GM18520 (cell line): ENCODE data around the gene CLMP.
A peak's percentile ranks its signal among the peaks of the same experiment; 100 is the strongest.

Experiments used
- ATAC-seq: cut with Tn5 transposase; IDR thresholded peaks from one replicate; pipeline ENCODE4 v1.9.1; 2021; ENCODE audit not compliant: unreplicated experiment

CLMP gene, protein sequence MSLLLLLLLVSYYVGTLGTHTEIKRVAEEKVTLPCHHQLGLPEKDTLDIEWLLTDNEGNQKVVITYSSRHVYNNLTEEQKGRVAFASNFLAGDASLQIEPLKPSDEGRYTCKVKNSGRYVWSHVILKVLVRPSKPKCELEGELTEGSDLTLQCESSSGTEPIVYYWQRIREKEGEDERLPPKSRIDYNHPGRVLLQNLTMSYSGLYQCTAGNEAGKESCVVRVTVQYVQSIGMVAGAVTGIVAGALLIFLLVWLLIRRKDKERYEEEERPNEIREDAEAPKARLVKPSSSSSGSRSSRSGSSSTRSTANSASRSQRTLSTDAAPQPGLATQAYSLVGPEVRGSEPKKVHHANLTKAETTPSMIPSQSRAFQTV

DNA sequence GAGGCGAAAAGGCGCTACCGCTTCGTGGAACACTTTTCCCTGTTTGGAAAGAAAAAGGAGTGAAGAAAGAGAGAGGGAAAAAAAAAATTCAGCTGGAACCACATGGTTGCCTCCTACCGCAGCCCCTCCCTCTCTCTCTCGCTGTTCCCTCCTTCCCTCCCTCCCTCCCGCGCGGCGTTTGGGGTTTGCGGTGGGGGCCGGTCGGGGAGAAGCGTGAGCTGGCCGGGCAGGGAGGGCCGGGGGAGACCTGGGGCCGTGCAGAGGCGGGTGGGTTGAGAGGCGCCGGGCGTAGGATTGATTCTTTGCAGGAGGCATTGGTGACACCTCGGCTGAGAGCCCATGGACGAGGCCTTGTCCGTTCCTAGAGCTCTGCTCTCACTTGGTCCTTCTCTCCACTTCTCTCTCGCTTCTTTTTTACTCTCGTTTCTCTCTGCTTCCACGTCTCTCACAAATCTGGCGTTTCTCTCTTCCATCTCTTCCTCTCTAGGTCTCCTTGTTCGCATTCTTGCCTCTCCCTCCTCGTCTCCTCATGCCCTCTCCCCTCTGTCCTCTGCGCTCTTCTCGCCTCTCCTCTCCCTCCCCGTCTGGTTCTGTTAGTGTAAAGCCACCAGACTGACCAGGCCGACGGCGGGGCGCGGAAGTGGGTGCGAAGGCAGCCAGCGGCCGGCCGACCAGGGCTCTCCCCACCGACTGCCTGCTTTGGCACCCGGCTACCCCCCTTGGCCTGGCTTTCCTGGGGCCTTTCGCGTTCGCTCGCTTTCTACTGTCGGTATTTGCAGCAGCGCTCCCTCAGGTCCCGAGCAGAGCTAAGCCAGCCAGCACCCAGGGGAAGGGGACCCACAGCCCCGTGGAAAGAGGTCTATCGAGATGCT, at the start of gene CLMP:
TSS of gene CLMP (minus strand) at position 61 of the 872 bp plus-strand sequence. CDS start 308 bp downstream, outside the sequence.
- no peak for ATAC-seq

DNA sequence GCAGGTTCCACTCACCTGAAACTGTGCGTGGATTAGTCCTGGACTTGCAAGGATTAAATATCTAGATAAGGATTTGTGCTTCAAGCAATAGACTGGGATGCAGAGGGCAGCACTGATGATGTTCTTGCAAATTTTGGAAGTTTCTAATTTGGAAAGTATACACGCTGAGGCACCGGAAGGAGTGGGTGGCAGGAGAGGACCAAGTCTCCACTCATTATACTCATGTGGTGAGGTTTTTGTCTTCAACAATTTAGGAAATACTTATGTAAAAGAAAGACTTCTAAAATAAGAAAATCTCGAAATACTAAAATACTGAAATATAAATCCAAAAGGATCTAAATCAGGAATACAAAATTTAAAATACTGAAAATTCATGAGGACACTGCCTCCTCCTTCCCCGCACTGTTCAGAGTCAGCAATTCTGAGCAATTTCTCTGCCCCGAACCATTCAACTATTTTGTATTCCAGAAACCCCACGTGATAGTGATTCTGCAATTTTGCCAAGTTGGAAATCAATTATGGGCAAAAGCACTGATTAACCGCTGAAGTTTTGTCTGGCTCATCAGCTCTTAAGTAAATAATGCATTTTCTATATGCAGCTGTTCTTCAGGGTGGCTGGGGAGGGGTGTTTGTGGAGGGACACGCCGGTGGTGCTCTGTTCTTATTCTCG, 47.0 kb upstream of the CLMP start:
- ATAC-seq, result no peak

DNA sequence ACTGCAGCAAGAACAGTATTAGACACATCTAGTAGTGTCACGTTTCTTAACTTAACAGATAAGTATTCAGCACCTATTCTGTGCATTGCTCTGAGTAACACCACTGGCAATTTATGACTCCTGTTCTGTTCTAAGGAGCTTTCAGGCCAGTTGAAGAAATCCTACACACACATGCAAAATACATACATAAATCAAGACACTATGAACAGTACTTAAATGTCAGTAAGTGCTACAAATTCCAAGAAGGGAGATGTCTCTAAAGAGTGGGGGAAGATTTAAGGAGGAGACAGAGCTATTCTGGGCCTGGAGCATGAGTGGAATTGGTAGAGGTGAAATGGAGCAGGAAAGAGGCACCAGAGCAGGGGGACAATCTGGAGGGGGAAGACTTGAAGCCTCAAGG, 46.2 kb upstream of the CLMP start:
- no peak for ATAC-seq

DNA sequence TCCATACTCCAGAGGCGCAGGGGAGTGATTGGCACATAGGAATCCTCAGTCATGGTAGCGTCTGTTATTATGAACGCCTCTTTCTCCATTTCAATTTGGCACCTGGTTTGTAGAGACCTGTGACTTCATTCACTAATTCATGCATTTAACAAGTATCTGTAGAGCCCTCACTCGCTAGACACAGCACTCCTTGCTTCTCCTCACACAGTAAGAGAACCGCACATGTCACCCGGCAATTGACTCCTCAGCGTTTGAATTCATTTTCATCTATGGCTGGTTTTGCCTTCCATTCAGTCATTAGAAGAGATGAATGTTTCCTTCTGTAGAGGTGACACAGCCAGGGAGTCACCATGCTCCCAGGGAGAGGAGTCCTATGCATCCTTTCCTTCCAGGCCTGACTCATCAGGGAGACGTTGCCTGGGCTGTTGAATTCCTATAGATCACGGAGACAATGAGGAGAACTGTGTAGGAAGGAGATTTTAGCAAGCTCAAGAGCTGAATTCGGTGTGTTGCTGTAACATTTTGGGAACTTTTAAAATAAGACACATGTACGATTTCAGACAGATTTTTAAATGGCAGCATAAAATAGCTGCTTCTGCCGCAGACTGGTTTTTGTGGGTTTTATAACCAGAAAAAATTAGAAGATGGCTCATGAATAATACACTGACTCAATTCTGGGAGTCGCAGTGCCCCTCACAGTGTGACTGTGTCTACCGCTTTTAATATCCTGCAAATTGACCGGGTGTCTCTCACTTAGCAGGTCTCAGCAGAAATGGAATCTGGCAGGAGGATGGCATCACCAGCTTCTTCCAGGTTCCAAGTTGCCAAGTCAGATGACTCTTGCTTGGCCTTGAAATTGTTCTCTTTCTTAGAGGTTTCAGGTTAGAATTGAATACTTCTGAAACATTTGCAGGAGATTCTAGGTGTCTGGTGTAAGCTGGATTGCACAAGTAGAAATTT, 44.4 kb upstream of the CLMP start:
- ATAC-seq, result no peak

DNA sequence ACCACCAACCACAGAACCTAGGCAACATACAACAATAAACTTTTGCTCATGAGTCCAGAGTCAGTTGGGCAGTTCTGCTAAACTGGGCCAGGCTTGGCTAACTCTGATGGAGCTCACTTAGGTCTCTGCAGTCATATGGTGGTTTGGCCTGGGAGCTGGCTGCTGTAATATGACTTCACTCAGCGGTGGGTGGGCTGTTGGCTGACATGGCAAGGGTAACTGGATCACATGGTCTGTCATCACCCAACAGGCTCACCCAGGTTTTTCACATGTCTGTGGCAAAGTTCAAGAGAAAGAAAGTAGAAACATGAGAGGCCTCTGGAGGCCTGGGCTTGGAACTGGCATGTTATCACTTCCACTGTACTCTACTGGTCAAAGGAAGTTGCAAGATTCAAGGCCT, 43.2 kb upstream of the CLMP start:
- no peak for ATAC-seq

DNA sequence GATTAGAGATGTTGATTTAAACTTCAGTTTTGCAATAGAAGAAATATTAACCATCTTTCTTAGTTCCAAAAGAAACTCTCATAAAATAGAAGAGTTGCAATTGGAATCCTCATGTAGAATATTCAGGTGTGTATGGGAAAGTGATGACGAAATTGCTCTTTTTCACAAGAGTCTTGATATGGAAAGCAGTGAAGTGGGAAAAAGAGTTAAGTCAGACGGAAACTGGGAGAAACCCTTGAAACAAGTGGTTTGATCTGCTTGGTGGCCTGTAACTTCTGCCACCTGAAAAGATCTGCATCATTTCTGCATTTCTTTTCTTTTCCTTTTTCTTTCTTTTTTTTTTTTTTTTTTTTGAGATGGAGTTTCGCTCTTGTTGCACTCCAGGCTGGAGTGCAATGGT, 41.8 kb upstream of the CLMP start:
- no peak for ATAC-seq

DNA sequence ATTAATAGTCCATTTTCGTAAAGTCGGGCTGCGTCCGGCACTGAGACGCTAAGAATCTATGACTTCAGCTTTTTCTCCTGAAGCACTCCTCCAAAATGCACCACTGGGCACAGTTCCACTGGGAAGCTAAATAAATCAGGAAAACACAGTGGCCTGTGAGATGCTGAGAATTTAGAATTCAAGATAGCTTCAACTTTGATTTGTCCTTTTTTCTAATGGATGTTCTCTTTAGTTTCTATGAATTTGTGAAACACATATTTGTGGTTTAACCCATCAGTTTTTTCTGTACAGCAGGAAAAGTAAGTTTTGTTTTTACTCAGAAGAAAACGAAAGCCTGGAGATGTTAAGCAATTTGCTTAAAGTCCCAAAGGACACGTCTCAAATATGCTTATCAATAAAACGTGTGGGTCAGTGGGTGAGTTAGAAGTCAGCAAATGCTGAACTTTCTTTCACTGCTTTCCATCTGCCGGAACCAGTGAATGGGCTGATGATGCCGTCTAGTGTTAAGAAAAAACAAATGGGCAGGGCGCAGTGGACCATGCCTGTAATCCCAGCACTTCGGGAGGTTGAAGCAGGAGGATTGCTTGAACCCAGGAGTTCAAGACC, 40.7 kb upstream of the CLMP start:
- no peak for ATAC-seq

DNA sequence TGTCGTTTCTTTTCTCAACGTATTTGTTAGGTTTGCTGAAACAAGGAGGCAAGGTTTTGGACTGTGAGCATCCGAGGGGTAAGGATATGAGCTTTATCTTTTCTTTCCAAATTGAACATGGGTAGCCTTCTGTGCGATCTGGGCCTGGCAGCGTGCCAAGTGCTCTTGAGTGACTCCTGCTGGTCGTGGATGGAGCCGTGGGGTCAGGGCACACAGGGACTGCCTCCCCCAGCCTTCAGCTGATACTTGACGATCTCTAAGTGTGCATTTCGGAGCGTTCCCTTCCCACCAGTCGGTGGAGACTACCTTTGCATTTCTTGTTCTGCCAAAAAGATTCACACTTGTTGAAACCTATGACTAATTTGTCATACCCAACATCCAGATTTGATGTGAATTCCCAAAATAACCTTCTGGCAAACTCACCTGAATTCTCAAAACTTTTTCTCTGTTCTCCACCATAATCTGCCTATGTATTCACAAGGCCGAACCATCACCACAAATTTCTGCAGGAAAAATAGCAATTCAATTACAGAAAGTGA, 40.1 kb upstream of the CLMP start:
- no peak for ATAC-seq

DNA sequence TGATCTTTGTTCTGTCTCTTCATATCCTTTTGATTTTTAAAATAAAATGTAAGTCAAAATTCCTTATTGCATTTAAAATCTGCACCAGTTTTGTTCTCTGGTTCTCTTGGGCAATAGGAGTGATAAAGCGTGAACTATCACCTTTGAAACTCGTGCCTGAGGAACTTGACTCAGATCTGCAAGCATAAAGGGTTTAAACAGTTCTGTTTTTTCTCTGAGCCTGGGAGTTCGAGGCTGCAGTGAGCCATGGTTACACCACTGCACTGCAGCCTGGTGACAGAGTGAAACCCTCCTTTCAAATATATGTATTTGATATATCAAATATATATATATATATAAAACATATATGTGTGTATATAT, 38.9 kb upstream of the CLMP start:
- no peak for ATAC-seq

DNA sequence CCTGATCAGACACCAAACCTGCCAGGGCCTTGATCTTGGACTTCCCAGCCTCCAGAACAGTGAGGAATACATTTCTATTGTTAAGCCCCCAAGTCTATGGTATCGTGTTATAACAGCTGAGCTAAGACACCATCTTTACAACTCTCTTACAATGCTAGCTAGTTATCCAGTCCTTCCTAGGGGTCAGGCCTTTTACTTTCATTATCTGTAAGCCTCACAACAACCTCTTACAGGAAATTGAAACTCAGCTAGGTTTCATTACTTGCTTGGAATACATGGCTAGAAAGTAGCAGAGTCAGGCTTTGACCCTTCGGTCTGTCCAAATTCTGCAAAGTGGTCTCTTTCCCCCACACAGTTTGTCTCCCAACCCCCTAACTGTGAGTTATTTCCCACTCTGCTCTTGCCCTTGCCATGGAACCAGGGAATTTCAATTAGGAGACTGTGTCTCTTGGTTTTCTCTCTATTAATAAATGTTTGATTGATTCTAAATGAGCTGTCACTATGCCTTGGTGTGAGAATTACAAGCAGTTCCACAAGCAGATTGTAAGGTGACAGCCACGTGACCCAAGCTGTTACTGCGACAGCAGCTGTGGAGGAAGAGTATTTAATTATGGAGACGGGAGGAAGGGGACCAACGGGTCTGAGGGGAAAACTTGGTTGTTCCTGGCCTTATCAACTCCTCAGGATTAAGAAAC, 38.4 kb upstream of the CLMP start:
- ATAC-seq, result peak; percentile 87

DNA sequence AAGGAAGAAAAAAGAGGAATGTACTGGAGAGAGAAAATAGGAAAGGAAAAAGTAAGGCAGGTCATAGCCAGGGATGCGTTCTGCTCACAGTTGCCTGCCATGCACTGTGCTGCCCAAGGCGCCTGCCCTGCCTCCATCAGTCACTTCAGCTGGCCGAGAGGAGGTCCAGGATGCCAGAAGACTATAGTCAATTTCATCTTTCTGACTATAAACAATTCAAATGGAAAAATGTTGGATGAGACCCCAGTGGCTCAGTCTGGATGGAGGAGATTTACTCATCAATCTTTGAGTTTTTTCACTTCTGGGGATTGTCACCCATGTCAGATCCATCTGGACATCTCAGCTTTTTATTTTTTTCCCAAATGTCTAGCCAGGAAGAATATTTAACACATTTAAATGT, 36.7 kb upstream of the CLMP start:
- ATAC-seq, result no peak

DNA sequence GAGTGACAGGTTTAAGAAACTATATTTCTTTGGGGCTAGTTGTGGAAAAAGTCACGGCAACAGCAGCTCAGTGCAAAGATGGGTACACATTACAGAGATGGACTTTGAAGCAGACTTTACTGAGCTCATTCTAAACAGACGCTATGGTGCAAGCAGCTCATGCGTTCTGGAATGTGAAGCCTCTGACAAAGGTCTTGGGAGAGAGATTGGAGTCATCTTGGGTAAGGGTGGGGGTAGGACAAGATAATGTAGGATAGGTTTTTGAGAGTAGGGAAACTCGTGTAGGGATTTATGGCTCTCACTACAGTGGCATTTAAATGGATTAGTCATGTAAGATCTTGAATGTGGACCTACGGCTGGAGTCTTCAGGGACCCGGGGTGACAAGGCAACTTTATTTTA, 36.2 kb upstream of the CLMP start:
- ATAC-seq, result no peak

DNA sequence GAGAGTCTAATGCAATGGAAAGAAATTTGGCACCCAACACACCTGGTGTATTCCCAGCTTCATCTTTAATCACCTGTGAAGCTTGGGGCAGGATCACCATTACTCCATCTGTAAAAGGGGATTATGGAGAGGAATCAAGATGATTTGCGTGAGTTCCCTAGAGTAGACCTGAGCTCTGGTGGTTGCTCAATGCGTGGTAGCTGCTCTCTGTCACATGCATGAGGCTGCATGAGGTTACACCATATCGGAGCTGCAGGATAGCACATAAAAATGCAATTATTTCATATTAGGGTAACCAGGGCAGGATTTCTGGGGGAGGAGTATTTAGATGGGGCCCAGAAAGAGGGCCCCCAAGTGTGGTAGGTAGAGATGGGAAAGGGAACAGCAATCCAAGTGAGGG, 35.3 kb upstream of the CLMP start:
- ATAC-seq, result no peak

DNA sequence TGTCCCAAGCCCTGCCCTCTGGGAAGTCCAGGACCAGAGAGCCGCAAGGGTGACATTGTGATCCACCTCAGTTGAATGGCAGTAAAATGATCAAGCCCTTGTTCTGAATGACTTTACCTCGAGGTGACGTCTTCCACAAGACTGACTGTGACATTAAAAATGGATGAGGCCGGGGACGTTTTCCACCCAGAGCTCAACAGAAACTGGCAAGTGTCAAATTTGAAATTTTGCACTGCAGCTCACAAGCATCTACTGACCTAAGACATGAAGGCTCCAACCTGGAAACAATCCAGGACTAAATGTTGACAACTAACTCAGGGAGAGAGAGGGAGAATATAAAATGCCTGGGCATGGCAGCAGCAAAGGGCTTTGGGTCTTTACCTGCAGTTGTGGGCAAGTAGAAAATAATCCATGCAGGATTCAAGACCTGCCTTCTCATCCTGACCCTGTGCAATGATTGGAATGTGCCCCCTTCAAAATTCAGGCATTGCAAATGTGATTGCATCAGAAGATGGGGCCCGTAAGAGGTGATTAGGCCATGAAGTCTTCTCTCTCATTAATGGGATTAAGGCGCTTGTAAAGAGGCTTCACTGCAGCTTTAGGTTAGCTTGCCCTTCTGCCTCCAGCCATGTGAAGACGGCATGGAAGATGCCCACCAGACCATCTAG, 33.6 kb upstream of the CLMP start:
- no peak for ATAC-seq

DNA sequence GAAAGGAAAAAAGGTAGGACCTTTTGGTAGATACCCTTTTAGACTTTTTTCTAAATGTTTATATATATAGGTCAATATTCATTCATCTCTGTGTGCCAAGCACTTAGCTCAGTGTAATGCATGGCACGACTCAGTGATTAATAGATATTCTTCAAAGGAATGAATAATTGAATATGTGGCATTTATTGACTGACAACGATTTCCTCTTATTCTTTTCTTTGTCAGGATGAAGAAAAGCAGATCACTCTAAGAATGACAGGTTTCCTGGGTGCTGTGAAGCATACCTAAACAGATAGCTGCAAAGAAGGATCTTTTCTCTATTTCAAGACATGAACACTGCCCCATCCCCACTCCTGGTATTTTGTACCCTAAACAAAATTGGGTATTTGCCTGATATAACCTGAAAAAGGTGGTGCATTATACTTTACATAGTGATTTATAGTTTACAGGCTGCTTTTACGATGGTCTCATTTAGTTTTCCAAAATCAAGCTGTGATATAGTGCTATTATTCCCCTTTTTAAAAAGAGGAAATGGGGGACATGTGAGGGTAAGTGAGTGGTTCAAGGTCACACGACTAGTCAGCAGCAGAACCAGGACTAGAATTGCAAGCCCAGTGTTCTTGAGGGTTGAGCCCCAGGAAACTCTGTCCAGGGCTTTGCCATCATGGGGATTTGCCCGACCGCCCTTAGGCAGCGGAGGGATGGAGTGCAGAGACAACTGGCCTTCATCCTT, 32.9 kb upstream of the CLMP start:
- no peak for ATAC-seq

DNA sequence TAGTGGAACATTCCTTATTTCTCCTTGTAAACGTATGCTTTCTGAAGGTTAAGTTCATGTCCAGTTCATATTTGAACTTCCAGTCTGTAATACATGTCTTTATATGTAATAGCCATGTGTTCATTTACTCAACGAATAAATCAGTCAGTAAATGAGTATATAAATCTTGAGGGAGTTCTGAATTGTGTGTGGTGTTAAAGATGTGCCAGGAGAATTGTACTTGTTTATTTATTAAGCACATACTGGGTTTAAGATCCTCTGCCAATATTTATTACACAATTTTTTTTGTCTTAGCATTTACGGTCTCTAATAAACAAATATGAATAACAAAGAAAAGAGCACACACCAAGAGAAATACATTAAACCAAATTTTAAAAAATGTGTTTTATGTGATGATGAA, 26.5 kb upstream of the CLMP start:
- no peak for ATAC-seq

DNA sequence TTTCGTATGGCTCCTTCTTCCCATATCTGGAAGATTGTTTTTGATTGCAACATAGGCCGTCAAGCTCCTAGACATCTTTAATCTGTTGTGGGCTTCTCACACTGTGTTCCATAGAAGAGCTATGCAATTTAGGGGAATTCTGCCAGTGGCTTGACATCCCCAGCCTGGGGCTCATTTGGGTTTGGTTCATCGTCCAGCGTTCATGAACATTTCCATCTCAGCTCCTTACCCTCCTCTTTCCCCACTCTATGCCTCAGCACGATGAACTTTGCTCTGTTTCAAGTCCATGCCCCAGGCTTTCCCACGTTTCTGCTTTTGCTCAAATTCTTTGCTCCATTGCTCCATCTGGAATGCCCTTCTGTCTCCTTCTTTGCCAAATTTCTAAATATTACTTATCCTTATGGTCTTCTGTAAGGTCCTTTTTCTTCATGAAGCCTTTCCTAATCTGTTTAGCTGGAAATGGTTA, 26.1 kb upstream of the CLMP start:
- no peak for ATAC-seq

DNA sequence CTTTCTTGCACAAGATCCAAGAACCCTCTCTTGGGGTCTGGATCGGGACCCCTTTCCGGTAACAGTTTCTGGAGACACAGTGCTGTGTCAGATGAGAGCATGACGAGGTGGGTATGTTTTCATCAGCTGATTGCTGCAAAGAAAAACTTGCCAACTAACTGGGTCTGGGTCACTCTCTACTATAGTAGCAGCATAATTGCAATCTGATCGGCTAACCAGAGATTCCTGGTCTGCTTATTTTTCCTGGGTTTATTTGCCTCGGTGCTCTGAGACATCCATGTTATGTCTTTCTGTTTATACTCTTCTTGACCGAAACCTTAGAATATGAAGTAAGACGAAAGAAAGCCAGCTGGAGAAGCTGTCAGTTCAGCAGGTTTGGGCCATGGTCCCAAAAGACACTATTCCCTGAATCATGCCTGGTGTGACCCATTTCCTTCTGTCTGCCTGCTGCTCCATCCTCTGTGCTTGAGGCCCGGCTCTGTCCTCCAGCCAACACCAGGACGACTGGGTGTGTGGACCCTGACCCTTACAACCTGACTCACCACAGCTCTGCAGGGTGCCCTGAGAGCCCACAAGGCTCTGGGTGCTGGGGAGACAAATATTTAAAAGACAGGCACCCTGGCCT, 24.1 kb upstream of the CLMP start:
- no peak for ATAC-seq
